Sigmoid colon (tissue), 4 donors: Measurements from ENCODE around the gene NOC4L.

Experiments used
- POLR2A ChIP-seq, 2 donors: fragments of 450-650 bp; IDR thresholded peaks; one replicate each; pipeline ENCODE4 v1.6.1; 2016; ENCODE audit warnings: antibody characterized with exemption in 2 of 2, mild to moderate bottlenecking in 2 of 2, moderate library complexity in 2 of 2
- POLR2AphosphoS5 ChIP-seq, 4 donors: sonication (generic); formaldehyde crosslinking; IDR thresholded peaks; one replicate each; pipeline ENCODE4 v1.6.1; 2017; ENCODE audit warnings: antibody characterized with exemption in 4 of 4
- TF ChIP-seq, protein P1 (sequence below), 4 experiments: fragments of 450-650 bp in 3 of 4; fragments of 200-600 bp in 1 of 4; IDR thresholded peaks; one replicate each; pipeline ENCODE4 v1.5.1; 2016 to 2019; ENCODE audit warnings: antibody characterized with exemption in 4 of 4, mild to moderate bottlenecking in 3 of 4, moderate library complexity in 2 of 4

DNA sequence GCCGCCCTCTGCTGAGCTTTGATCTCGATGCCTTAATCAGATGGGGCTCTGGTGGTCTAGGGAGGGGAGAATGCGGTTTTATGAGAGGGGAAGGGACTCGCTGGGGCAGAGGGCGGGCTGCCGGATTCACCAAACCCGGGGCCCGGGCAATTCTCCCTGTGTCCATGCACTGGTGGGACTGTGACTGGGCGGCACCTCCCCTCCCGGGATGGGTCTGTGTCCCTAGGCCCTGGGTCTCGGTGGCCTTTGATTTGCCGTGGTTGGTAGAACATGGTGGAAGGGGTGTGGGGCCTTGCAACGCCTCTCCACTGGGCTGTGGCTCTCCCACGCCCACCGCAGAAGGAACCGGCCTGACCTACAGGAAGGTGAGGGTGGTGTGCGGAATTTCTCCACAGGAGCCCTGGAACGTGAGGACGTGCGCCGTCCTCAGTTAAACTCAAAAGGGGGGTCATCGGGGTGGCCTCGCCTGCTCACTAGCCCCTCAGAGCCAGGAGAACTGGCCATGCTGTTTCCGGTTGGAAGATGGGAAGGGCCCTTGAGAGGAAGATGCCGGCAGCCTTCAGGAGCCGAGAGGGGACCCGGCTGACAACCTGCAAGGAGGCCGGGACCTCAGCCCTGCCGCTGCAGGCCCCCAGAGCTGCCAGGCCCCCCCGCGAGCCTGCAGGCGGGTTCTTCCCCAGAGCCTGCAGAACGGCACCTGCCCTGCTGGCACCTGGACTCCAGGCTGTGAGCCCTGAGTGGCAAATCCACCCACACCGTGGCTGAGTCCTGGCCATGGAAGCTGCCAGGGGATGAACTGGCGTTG is 43.6 kb downstream of the NOC4L start:
- TF ChIP-seq, protein P1, sequence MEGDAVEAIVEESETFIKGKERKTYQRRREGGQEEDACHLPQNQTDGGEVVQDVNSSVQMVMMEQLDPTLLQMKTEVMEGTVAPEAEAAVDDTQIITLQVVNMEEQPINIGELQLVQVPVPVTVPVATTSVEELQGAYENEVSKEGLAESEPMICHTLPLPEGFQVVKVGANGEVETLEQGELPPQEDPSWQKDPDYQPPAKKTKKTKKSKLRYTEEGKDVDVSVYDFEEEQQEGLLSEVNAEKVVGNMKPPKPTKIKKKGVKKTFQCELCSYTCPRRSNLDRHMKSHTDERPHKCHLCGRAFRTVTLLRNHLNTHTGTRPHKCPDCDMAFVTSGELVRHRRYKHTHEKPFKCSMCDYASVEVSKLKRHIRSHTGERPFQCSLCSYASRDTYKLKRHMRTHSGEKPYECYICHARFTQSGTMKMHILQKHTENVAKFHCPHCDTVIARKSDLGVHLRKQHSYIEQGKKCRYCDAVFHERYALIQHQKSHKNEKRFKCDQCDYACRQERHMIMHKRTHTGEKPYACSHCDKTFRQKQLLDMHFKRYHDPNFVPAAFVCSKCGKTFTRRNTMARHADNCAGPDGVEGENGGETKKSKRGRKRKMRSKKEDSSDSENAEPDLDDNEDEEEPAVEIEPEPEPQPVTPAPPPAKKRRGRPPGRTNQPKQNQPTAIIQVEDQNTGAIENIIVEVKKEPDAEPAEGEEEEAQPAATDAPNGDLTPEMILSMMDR (IDR thresholded peaks at IDR 0.05), result no peak
- TF ChIP-seq POLR2A (IDR thresholded peaks at IDR 0.05) (no peak), POLR2AphosphoS5 (IDR thresholded peaks at IDR 0.05) (no peak)
